Effector memory CD8-positive, alpha-beta T cell (primary cell): ENCODE data around the gene ADAMTS5.

Experiments
- ATAC-seq: fragments of 150-1000 bp; cut with Tn5 transposase; replicated peaks from 2 replicates; pipeline ENCODE4 v1.10.0; 2021; ENCODE audit warnings: mild to moderate bottlenecking, moderate library complexity
- DNase-seq, 3 experiments: peaks; one replicate each; pipeline ENCODE4 v3.0.0; 2021
- H3K27ac Mint-ChIP-seq, 2 donors: one replicate each; pipeline ENCODE4 v1.8.0; 2022; ENCODE audit warnings: mild to moderate bottlenecking in 2 of 2, mixed read lengths in 2 of 2, moderate library complexity in 2 of 2
- H3K27me3 Mint-ChIP-seq, 2 donors: one replicate each; pipeline ENCODE4 v1.8.0; 2022; ENCODE audit warnings: mixed read lengths in 2 of 2
- H3K36me3 Mint-ChIP-seq: one replicate; pipeline ENCODE4 v1.8.0; 2022; ENCODE audit warnings: mild to moderate bottlenecking, moderate library complexity, mixed read lengths; ENCODE audit not compliant: insufficient read depth
- H3K4me1 Mint-ChIP-seq, 2 donors: one replicate each; pipeline ENCODE4 v1.8.0; 2022; ENCODE audit warnings: low read depth in 2 of 2, mixed read lengths in 2 of 2
- H3K4me3 Mint-ChIP-seq, 2 donors: one replicate each; pipeline ENCODE4 v1.8.0; 2022; ENCODE audit warnings: mild to moderate bottlenecking in 2 of 2, mixed read lengths in 2 of 2, moderate library complexity in 2 of 2
- H3K9me3 Mint-ChIP-seq, 2 donors: one replicate each; pipeline ENCODE4 v1.8.0; 2022; ENCODE audit warnings: mixed read lengths in 2 of 2

ADAMTS5 gene

GRCh38 chr21:26939601-26940111, 27.2 kb downstream of the ADAMTS5 start:
- no peaks in the 10 kb centered on the region for H3K9me3 Mint-ChIP-seq
- no peak overlapping the region for H3K4me3 Mint-ChIP-seq

GRCh38 chr21:26936641-26937040, 30.2 kb downstream of the ADAMTS5 start:
- DNase-seq: no peak
- Mint-ChIP-seq H3K9me3 (no peaks in the 10 kb centered on the region), H3K27ac (no peak overlapping the region), H3K36me3 (no peaks in the 10 kb centered on the region), H3K4me1 (no peaks in the 10 kb centered on the region), H3K27me3 (no peaks in the 10 kb centered on the region), H3K4me3 (no peak overlapping the region)
- no peak for ATAC-seq

More at GRCh38 chr21:26939601-26940111, 27.2 kb downstream of the ADAMTS5 start:
- Mint-ChIP-seq H3K4me1 (no peaks in the 10 kb centered on the region), H3K36me3 (no peaks in the 10 kb centered on the region), H3K27me3 (no peaks in the 10 kb centered on the region), H3K27ac (no peak overlapping the region)
- ATAC-seq (no peak), DNase-seq (no peak)

GRCh38 chr21:26935977-26936376, 30.9 kb downstream of the ADAMTS5 start:
- H3K4me3 Mint-ChIP-seq: no peak overlapping the region

GRCh38 chr21:26934383-26934782, 32.5 kb downstream of the ADAMTS5 start:
- Mint-ChIP-seq H3K9me3 (no peaks in the 10 kb centered on the region), H3K4me3 (no peak overlapping the region), H3K27me3 (no peaks in the 10 kb centered on the region), H3K4me1 (no peaks in the 10 kb centered on the region), H3K27ac (no peak overlapping the region), H3K36me3 (no peaks in the 10 kb centered on the region)
- DNase-seq (no peak), ATAC-seq (no peak)

More at GRCh38 chr21:26935977-26936376, 30.9 kb downstream of the ADAMTS5 start:
- no peaks in the 10 kb centered on the region for H3K9me3 Mint-ChIP-seq
- no peaks in the 10 kb centered on the region for H3K36me3 Mint-ChIP-seq
- no peak overlapping the region for H3K27ac Mint-ChIP-seq
- no peaks in the 10 kb centered on the region for H3K27me3 Mint-ChIP-seq
- H3K4me1 Mint-ChIP-seq: no peaks in the 10 kb centered on the region
- ATAC-seq (no peak), DNase-seq (no peak)

GRCh38 chr21:26933448-26933847, 33.4 kb downstream of the ADAMTS5 start:
- no peaks in the 10 kb centered on the region for H3K27me3 Mint-ChIP-seq
- H3K9me3 Mint-ChIP-seq: no peaks in the 10 kb centered on the region
- no peak overlapping the region for H3K27ac Mint-ChIP-seq
- H3K4me1 Mint-ChIP-seq: no peaks in the 10 kb centered on the region
- no peak for DNase-seq
- no peaks in the 10 kb centered on the region for H3K36me3 Mint-ChIP-seq
- no peak overlapping the region for H3K4me3 Mint-ChIP-seq
- no peak for ATAC-seq

- ATAC-seq (no peak), DNase-seq (no peak)
- Mint-ChIP-seq H3K9me3 (peaks cover 0 to 2% of the 10 kb centered on the region in 2 donors), H3K4me1 (no peaks in the 10 kb centered on the region), H3K27me3 (no peaks in the 10 kb centered on the region), H3K27ac (no peak overlapping the region), H3K4me3 (no peak overlapping the region), H3K36me3 (no peaks in the 10 kb centered on the region)
Observed at GRCh38 chr21:26925636-26926035, 41.3 kb downstream of the ADAMTS5 start.

- Mint-ChIP-seq H3K27me3 (no peaks in the 10 kb centered on the region), H3K4me1 (no peaks in the 10 kb centered on the region), H3K36me3 (no peaks in the 10 kb centered on the region), H3K27ac (no peak overlapping the region), H3K9me3 (peaks cover 0 to 2% of the 10 kb centered on the region in 2 donors), H3K4me3 (no peak overlapping the region)
- no peak for DNase-seq
- ATAC-seq: no peak
Observed at GRCh38 chr21:26925122-26925521, 41.8 kb downstream of the ADAMTS5 start.

GRCh38 chr21:26923986-26924385, 42.9 kb downstream of the ADAMTS5 start:
- ATAC-seq: no peak

GRCh38 chr21:26920055-26920454, 46.8 kb downstream of the ADAMTS5 start:
- Mint-ChIP-seq H3K27ac (no peak overlapping the region), H3K4me1 (no peaks in the 10 kb centered on the region), H3K36me3 (no peaks in the 10 kb centered on the region), H3K27me3 (no peaks in the 10 kb centered on the region), H3K9me3 (peaks cover 0 to 5% of the 10 kb centered on the region in 2 donors), H3K4me3 (no peak overlapping the region)
- ATAC-seq (no peak), DNase-seq (no peak)

More at GRCh38 chr21:26923986-26924385, 42.9 kb downstream of the ADAMTS5 start:
- Mint-ChIP-seq H3K27ac (no peak overlapping the region), H3K4me1 (no peaks in the 10 kb centered on the region), H3K9me3 (peaks cover 0 to 2% of the 10 kb centered on the region in 2 donors), H3K4me3 (no peak overlapping the region), H3K36me3 (no peaks in the 10 kb centered on the region), H3K27me3 (no peaks in the 10 kb centered on the region)
- DNase-seq: no peak

- Mint-ChIP-seq H3K27ac (no peak overlapping the region), H3K36me3 (no peaks in the 10 kb centered on the region), H3K9me3 (peaks cover 3 to 18% of the 10 kb centered on the region in 2 donors), H3K4me3 (no peak overlapping the region), H3K27me3 (peaks cover 0 to 9% of the 10 kb centered on the region in 2 donors), H3K4me1 (no peaks in the 10 kb centered on the region)
- ATAC-seq: no peak
- DNase-seq: no peak
Observed at GRCh38 chr21:26918323-26919079, 48.4 kb downstream of the ADAMTS5 start.

GRCh38 chr21:26916799-26917198, 50.1 kb downstream of the ADAMTS5 start:
- peaks cover 3 to 18% of the 10 kb centered on the region in 2 donors for H3K9me3 Mint-ChIP-seq
- DNase-seq (no peak), ATAC-seq (no peak)
- H3K36me3 Mint-ChIP-seq: no peaks in the 10 kb centered on the region
- H3K4me3 Mint-ChIP-seq: no peak overlapping the region
- no peak overlapping the region for H3K27ac Mint-ChIP-seq
- no peaks in the 10 kb centered on the region for H3K4me1 Mint-ChIP-seq
- H3K27me3 Mint-ChIP-seq: peaks cover 0 to 9% of the 10 kb centered on the region in 2 donors

- Mint-ChIP-seq H3K27ac (no peak overlapping the region), H3K4me3 (no peak overlapping the region), H3K9me3 (peaks cover 3 to 18% of the 10 kb centered on the region in 2 donors), H3K27me3 (peaks cover 0 to 9% of the 10 kb centered on the region in 2 donors), H3K36me3 (no peaks in the 10 kb centered on the region), H3K4me1 (no peaks in the 10 kb centered on the region)
- no peak for DNase-seq
- ATAC-seq: no peak
Observed at GRCh38 chr21:26914557-26914956, 52.3 kb downstream of the ADAMTS5 start.

- DNase-seq (no peak), ATAC-seq (no peak)
- Mint-ChIP-seq H3K4me3 (no peak overlapping the region), H3K36me3 (no peaks in the 10 kb centered on the region), H3K4me1 (no peaks in the 10 kb centered on the region), H3K9me3 (peaks cover 3 to 18% of the 10 kb centered on the region in 2 donors), H3K27me3 (peaks cover 0 to 9% of the 10 kb centered on the region in 2 donors), H3K27ac (no peak overlapping the region)
Observed at GRCh38 chr21:26912466-26912865, 54.4 kb downstream of the ADAMTS5 start.

- H3K9me3 Mint-ChIP-seq: peaks cover 6 to 22% of the 10 kb centered on the region in 2 donors
- peaks cover 0 to 9% of the 10 kb centered on the region in 2 donors for H3K27me3 Mint-ChIP-seq
- ATAC-seq: no peak
- H3K27ac Mint-ChIP-seq: no peak overlapping the region
- H3K4me1 Mint-ChIP-seq: no peaks in the 10 kb centered on the region
- H3K4me3 Mint-ChIP-seq: no peak overlapping the region
- no peaks in the 10 kb centered on the region for H3K36me3 Mint-ChIP-seq
- no peak for DNase-seq
Observed at GRCh38 chr21:26909972-26910371, 56.9 kb downstream of the ADAMTS5 start.
